Endothelial cell of umbilical vein (primary cell): ENCODE results near the gene FNIP2. TPM values are rescaled to one million over a fixed set of nuclear protein-coding genes. Genes with fewer than 3 reads are reported as not detected.

Source experiments
- BruUV-seq: library from RNA; stranded (reverse); fragments of 400-500 nt; replicated peaks from 2 replicates; lab custom pipeline; 2021; lab: Mats Ljungman, UMichigan
- CTCF ChIA-PET: fragments of 300-600, 350-600 bp; sonication (Branson Sonifier 250); formaldehyde crosslinking; loops from one replicate; lab custom pipeline; 2021; ENCODE audit warnings: antibody characterized with exemption, inconsistent platforms; lab: Charles Lee
- POLR2A ChIA-PET: fragments of 300-600, 350-600 bp; sonication (Branson Sonifier 250); formaldehyde crosslinking; loops from one replicate; lab custom pipeline; 2021; ENCODE audit warnings: antibody characterized with exemption, inconsistent platforms; lab: Charles Lee
- DNase-seq: peaks from one replicate; pipeline ENCODE4 v3.0.0-alpha.2; 2011; ENCODE audit warnings: low read depth, low spot score
- FAIRE-seq: peaks from 2 replicates; lab custom pipeline; 2011; peaks lifted over from hg19 to GRCh38; lab: Jason Lieb, UNC
- H2AFZ ChIP-seq: 2 replicates; pipeline ENCODE4 v1.6.0; 2012; ENCODE audit warnings: low read depth, low read length, control low read depth, inconsistent platforms
- H3K27ac ChIP-seq: 2 replicates; pipeline ENCODE4 v1.5.1; 2011; ENCODE audit warnings: low read depth, mild to moderate bottlenecking, control low read depth, low read length, moderate library complexity; ENCODE audit not compliant: insufficient read depth
- H3K27me3 ChIP-seq, 2 experiments: 2 replicates each; pipeline versions ENCODE4 v1.6.0 to v1.6.1; 2011; ENCODE audit warnings: low read length in 2 of 2, mixed read lengths in 1 of 2; ENCODE audit not compliant: control insufficient read depth in 2 of 2, insufficient read depth in 2 of 2
- H3K36me3 ChIP-seq, 2 experiments: 2 replicates in 1 of 2; 3 replicates in 1 of 2; pipeline ENCODE4 v1.5.1; 2011; ENCODE audit warnings: low read length in 2 of 2, mild to moderate bottlenecking in 1 of 2, moderate library complexity in 1 of 2; ENCODE audit not compliant: control insufficient read depth in 2 of 2, insufficient read depth in 2 of 2; ENCODE audit errors: extremely low read depth in 1 of 2
- H3K4me1 ChIP-seq: 3 replicates; pipeline ENCODE4 v1.5.1; 2011; ENCODE audit warnings: mild to moderate bottlenecking, low read length; ENCODE audit not compliant: control insufficient read depth, insufficient read depth; ENCODE audit errors: extremely low read depth
- H3K4me2 ChIP-seq: 2 replicates; pipeline ENCODE4 v1.6.1; 2011; ENCODE audit warnings: low read length, control low read depth, mixed read lengths; ENCODE audit not compliant: insufficient read depth
- H3K4me3 ChIP-seq, 3 experiments: fragments of 200-600 bp in 1 of 3; sonication (generic), shearing (Covaris generic) in 1 of 3; replicated peaks in 1 of 3; 2 replicates each; pipeline ENCODE4 v1.5.1; 2011 to 2016; ENCODE audit warnings: control low read depth in 3 of 3, low read length in 3 of 3, mild to moderate bottlenecking in 2 of 3, inconsistent platforms in 1 of 3, low read depth in 1 of 3, moderate library complexity in 1 of 3; ENCODE audit not compliant: insufficient read depth in 1 of 3
- H3K79me2 ChIP-seq: 2 replicates; pipeline ENCODE4 v1.6.0; 2012; ENCODE audit warnings: low read length, inconsistent platforms; ENCODE audit not compliant: control insufficient read depth, insufficient read depth
- H3K9ac ChIP-seq: replicated peaks from 2 replicates; pipeline ENCODE3; 2011; ENCODE audit warnings: low read length, control low read depth; ENCODE audit not compliant: insufficient read depth; ENCODE audit errors: extremely low read depth
- H3K9me1 ChIP-seq: replicated peaks from 3 replicates; pipeline ENCODE4 v1.6.0; 2011; ENCODE audit warnings: mild to moderate bottlenecking, low read length; ENCODE audit not compliant: control insufficient read depth, insufficient read depth; ENCODE audit errors: extremely low read depth
- H3K9me3 ChIP-seq: replicated peaks from 2 replicates; pipeline ENCODE4 v1.5.1; 2012; ENCODE audit warnings: low read length, inconsistent platforms; ENCODE audit not compliant: control insufficient read depth, insufficient read depth
- H4K20me1 ChIP-seq: replicated peaks from 2 replicates; pipeline ENCODE3; 2011; ENCODE audit warnings: mild to moderate bottlenecking, low read length; ENCODE audit not compliant: control insufficient read depth, insufficient read depth; ENCODE audit errors: extremely low read depth
- EZH2 ChIP-seq: IDR thresholded peaks from 2 replicates; pipeline ENCODE4 v1.6.1; 2012; ENCODE audit warnings: borderline replicate concordance, low read depth, mild to moderate bottlenecking, moderate library complexity, low read length, inconsistent platforms; ENCODE audit not compliant: severe bottlenecking
- FOS ChIP-seq: IDR thresholded peaks from 2 replicates; pipeline ENCODE4 v1.6.1; 2011; ENCODE audit warnings: mild to moderate bottlenecking, low read length, moderate library complexity, borderline replicate concordance; ENCODE audit not compliant: insufficient read depth
- GATA2 ChIP-seq: IDR thresholded peaks from 2 replicates; pipeline ENCODE4 v1.7.0; 2011; ENCODE audit warnings: low read depth, mild to moderate bottlenecking, moderate library complexity, mixed read lengths, low read length; ENCODE audit not compliant: insufficient read length, insufficient read depth
- JUN ChIP-seq: IDR thresholded peaks from 2 replicates; pipeline ENCODE4 v1.6.1; 2011; ENCODE audit warnings: borderline replicate concordance, low read depth; ENCODE audit not compliant: insufficient read length, insufficient read depth
- MYC ChIP-seq: IDR thresholded peaks from one replicate; pipeline ENCODE4 v1.6.1; 2011; ENCODE audit warnings: mild to moderate bottlenecking, low read depth, low read length
- POLR2A ChIP-seq: IDR thresholded peaks from 2 replicates; pipeline ENCODE4 v1.6.1; 2012; ENCODE audit warnings: low read depth, mild to moderate bottlenecking, control low read depth, low read length
- POLR2AphosphoS5 ChIP-seq: IDR thresholded peaks from 2 replicates; pipeline ENCODE4 v1.6.1; 2012; ENCODE audit warnings: low read depth, mild to moderate bottlenecking, control low read depth, low read length, moderate library complexity; ENCODE audit not compliant: insufficient read depth
- dilution Hi-C: fragments of 300-500 bp; cut with MboI; formaldehyde crosslinking; loops from one replicate; pipeline ENCODE4 v1.15.0; 2019; ENCODE audit warnings: low sequenced_read_pairs; ENCODE audit not compliant: extremely low pct_ligation_motif_present
- intact Hi-C: fragments of 100-400 bp; cut with micrococcal nuclease; formaldehyde crosslinking; loops from one replicate; pipeline ENCODE4 v1.10.0; 2022
- polyA plus RNA-seq, 4 experiments: library from polyadenylated mRNA; depleted of rRNA in 3 of 4; stranded (reverse) in 3 of 4; unstranded in 1 of 4; fragments of >200 nt; gene quantifications; 2 replicates each; pipeline versions ENCODE4 v1.2.1 to v1.2.3, GENCODE V29; 2011 to 2012; ENCODE audit warnings: missing spikeins in 1 of 4
- total RNA-seq: library from RNA; stranded (reverse); gene quantifications from 2 replicates; pipeline ENCODE4 v1.2.3, GENCODE V29; 2021
- TF ChIP-seq, protein P1 (sequence below), 2 donors: IDR thresholded peaks; 1 replicate in 1 of 2; 2 replicates in 1 of 2; pipeline ENCODE4 v1.5.1; 2011; ENCODE audit warnings: low read length in 2 of 2, mild to moderate bottlenecking in 2 of 2, moderate library complexity in 2 of 2, control low read depth in 1 of 2, inconsistent platforms in 1 of 2, low read depth in 1 of 2; ENCODE audit not compliant: insufficient read depth in 1 of 2; ENCODE audit errors: extremely low read depth in 1 of 2
- TF ChIP-seq, protein P2 (sequence below): IDR thresholded peaks from 2 replicates; pipeline ENCODE4 v1.6.1; 2011; ENCODE audit not compliant: insufficient read depth, insufficient read length

Gene FNIP2
- total and polyA plus RNA-seq, 2 donors (not counting 3 experiments of a cell fraction or from before 2014, with no cell fraction given), result 4.5 to 14.4 TPM

- DNase-seq (no peak), FAIRE-seq (no peak)
- Histone ChIP-seq H3K27me3 (no peaks in the 10 kb centered on the region), H3K9me3 (no peaks in the 10 kb centered on the region), H3K9ac (no peak overlapping the region), H3K9me1 (no peaks in the 10 kb centered on the region), H3K4me2 (no peak overlapping the region), H3K79me2 (no peaks in the 10 kb centered on the region), H4K20me1 (no peaks in the 10 kb centered on the region), H2AFZ (no peak overlapping the region), H3K36me3 (peaks cover 0 to 3% of the 10 kb centered on the region in 2 experiments), H3K27ac (no peak overlapping the region), H3K4me1 (no peaks in the 10 kb centered on the region), H3K4me3 (no peak overlapping the region)
- CTCF ChIA-PET, result interaction anchor here (1.1 kb wide), 1 partner anchor 9 kb away, joined by 3 read pairs; no protein-coding TSS in a partner anchor
- TF ChIP-seq JUN (no peak), FOS (no peak), EZH2 (no peak), POLR2AphosphoS5 (no peak), MYC (no peak), POLR2A (no peak), GATA2 (no peak)
- TF ChIP-seq, protein P1, sequence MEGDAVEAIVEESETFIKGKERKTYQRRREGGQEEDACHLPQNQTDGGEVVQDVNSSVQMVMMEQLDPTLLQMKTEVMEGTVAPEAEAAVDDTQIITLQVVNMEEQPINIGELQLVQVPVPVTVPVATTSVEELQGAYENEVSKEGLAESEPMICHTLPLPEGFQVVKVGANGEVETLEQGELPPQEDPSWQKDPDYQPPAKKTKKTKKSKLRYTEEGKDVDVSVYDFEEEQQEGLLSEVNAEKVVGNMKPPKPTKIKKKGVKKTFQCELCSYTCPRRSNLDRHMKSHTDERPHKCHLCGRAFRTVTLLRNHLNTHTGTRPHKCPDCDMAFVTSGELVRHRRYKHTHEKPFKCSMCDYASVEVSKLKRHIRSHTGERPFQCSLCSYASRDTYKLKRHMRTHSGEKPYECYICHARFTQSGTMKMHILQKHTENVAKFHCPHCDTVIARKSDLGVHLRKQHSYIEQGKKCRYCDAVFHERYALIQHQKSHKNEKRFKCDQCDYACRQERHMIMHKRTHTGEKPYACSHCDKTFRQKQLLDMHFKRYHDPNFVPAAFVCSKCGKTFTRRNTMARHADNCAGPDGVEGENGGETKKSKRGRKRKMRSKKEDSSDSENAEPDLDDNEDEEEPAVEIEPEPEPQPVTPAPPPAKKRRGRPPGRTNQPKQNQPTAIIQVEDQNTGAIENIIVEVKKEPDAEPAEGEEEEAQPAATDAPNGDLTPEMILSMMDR (IDR thresholded peaks at IDR 0.05; ENCODE audit: extremely low read depth in 1 of 2, insufficient read depth in 1 of 2, low read depth in 1 of 2, low read length in 2 of 2), result no peak
- TF ChIP-seq, protein P2, sequence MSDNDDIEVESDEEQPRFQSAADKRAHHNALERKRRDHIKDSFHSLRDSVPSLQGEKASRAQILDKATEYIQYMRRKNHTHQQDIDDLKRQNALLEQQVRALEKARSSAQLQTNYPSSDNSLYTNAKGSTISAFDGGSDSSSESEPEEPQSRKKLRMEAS, result no peak
- intact Hi-C loops, result no loop called here
- BruUV-seq, result no TSS peak
- dilution Hi-C loops, result no loop called here
- POLR2A ChIA-PET, result no interaction called here
Observed at GRCh38 chr4:158836002-158836369, 67.2 kb downstream of the FNIP2 start.
